GM06990 (cell line): ENCODE results near the gene TRPM3.

Source experiments
- DNase-seq: peaks from one replicate; pipeline ENCODE4 v3.0.0-alpha.2; 2011; ENCODE audit not compliant: insufficient read length; ENCODE audit errors: extremely low read depth
- H3K27me3 ChIP-seq: replicated peaks from 2 replicates; pipeline ENCODE4 v1.6.0; 2011; ENCODE audit warnings: low read length; ENCODE audit not compliant: control insufficient read depth, insufficient read depth
- H3K36me3 ChIP-seq: 2 replicates; pipeline ENCODE4 v1.5.1; 2011; ENCODE audit warnings: low read length; ENCODE audit not compliant: control insufficient read depth, insufficient read depth
- H3K4me3 ChIP-seq: replicated peaks from 2 replicates; pipeline ENCODE4 v1.5.1; 2011; ENCODE audit warnings: low read depth, mild to moderate bottlenecking, control low read depth, low read length
- CTCF ChIP-seq: IDR thresholded peaks from 2 replicates; pipeline ENCODE4 v1.5.1; 2011; ENCODE audit warnings: low read length, control low read depth, mild to moderate bottlenecking, inconsistent platforms; ENCODE audit not compliant: insufficient read depth, poor library complexity, severe bottlenecking

TRPM3 gene

DNA sequence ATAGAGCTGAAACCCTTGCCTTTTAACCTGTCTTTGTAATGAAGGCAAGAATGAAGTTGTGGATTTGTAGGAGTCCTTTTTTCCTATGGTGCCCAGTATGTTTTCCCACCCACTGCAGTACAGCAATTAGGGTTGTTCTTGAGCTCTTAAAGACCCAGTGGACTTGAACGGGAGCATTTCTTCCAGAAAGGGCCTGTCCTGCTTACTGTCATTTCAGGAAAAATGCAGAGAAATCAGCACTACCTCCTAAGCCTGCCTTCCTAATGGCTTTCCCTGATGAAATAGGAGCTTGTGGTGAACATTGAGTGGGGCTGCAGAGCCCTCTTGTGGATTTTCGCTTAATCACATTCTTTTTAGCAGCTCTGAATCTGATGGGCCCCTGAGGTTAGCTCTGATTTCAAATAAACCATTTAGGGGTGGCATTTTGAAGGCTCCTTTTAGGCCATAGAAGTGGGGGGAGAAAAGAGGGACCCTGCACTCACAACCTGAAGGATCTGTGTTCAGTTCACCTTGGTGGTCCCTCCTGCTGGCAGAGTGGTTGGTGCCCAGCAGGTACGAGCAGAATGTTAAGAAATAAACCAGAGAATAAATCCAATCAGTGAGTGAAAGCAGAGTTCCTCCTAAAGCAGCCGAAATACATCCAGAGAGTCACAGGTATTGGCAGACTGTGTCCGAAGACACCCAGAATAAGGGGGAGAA, 519.0 kb downstream of the TRPM3 start:
- Histone ChIP-seq H3K4me3 (no peak overlapping the region), H3K27me3 (no peaks in the 10 kb centered on the region; the same call in 1 of the 2 replicates), H3K36me3 (no peaks in the 10 kb centered on the region)
- peak; percentile 64 for TF ChIP-seq CTCF
- DNase-seq, result no peak

- DNase-seq, result no peak
- H3K27me3 ChIP-seq, result no peaks in the 10 kb centered on the region; the same call in 1 of the 2 replicates
- no peak for TF ChIP-seq CTCF
- no peaks in the 10 kb centered on the region for H3K36me3 ChIP-seq
- no peak overlapping the region for H3K4me3 ChIP-seq
Measured at GRCh38 chr9:70601000-70601951, 520.1 kb downstream of the TRPM3 start.

DNA sequence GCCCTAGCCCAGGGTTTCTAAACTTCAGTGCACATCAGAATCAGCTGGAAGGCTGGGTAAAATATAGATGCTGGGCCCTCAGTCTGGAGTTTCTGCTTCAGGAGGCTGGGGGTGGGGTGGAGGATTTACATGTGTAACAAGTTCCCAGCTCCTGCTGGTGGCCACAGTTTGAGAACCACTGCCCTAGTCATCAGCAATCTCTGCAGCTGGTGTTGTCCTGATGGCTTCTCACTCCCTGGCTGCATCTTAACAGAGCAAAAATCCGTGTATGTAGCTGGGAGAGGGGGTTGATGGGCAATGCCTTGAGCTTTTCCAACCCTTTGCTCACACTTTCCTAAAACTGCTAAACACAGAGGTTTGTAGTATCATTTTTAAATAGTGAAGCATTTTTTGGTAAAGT, 520.9 kb downstream of the TRPM3 start:
- no peaks in the 10 kb centered on the region for H3K36me3 ChIP-seq
- no peaks in the 10 kb centered on the region; the same call in 1 of the 2 replicates for H3K27me3 ChIP-seq
- no peak for DNase-seq
- H3K4me3 ChIP-seq, result no peak overlapping the region
- TF ChIP-seq CTCF, result no peak

GRCh38 chr9:70597886-70598285, 523.5 kb downstream of the TRPM3 start:
- TF ChIP-seq CTCF, result no peak
- H3K27me3 ChIP-seq, result no peaks in the 10 kb centered on the region; the same call in 1 of the 2 replicates

GRCh38 chr9:70595211-70595610, 526.2 kb downstream of the TRPM3 start:
- Histone ChIP-seq H3K4me3 (no peak overlapping the region), H3K36me3 (no peaks in the 10 kb centered on the region), H3K27me3 (no peaks in the 10 kb centered on the region; the same call in 1 of the 2 replicates)
- DNase-seq, result no peak
- TF ChIP-seq CTCF, result no peak

More at GRCh38 chr9:70597886-70598285, 523.5 kb downstream of the TRPM3 start:
- DNase-seq, result no peak
- Histone ChIP-seq H3K4me3 (no peak overlapping the region), H3K36me3 (no peaks in the 10 kb centered on the region)
